Activated CD4-positive, alpha-beta T cell treated with anti-CD3 and anti-CD28 coated beads, Interleukin-2, amount 50 U/mL, for 16 hours (primary cell): ENCODE results near the gene UBASH3B.
A peak's percentile ranks its signal among the peaks of the same experiment; 100 is the strongest.
"Not testable (repeated sequence)": the region's sequence is repeated elsewhere in the genome, so short reads cannot be mapped to it uniquely, and the experiment has no call there.

ENCODE experiments used
- DNase-seq: peaks from one replicate; pipeline ENCODE4 v3.0.0-alpha.2; 2020

The UBASH3B gene

DNA sequence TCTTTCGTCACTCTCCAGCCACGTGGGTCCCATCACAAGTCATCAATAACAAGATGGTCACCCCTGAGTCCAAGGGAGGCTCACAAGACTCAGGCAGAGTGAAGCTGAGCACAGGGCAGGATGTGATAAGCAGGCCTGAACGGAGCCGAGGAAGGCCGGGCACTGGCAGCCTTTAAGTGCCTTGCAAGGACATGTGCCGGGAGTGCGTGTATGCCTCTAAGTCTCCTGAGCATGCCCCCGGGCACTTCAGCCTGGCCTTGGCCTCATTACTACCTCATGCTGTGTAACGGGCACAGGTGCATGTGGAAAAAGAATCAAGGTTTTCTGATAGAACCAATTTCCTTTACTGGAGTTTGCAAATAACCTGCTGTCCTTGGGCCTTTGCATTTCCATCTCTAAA lies 55.8 kb downstream of the UBASH3B start:
- no peak for DNase-seq

DNA sequence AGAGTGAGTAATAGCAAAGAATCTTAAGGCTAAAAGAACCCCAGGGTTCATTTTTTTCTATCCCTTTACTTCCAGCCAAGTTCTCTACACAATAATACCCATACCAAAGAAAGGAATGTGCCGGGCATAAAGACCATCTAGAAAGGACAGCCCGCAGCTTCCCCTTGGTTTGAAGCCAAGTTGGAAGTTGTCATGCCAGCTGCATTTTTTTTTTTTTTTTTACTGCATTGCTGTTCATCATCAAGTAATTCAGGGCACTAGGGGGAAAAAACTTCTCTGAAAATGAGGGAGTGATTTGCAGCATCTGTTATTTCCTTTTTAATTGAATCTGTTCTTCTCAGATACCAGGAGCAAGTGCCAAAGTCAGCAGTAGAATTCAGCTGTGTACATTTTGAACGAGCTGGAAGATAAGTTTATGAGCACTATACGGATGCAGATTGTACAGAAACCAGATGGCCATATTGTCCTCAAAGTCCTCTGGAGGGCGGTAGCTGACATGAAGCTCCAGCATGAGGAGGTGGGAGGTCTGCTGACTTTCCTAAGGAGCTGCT lies 56.4 kb downstream of the UBASH3B start:
- no peak for DNase-seq

DNA sequence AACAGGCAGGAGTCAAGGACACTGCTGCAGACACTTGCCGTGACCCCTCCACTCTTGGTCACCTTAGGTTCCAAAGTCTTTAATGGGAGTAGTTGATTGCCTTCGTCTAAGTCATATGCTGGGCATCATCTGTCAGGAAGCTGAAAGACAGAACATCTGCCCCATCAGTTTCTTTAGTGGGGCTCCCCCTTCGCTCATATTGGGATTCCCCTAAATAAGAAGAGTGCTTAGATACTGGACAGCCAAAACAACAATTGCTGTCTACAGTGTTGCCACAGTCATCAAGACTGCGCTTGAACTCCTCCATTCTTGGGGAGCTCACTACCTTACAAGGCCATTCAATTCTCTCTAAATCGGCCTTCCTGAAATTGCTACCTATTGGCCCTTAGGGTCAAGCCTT lies 58.5 kb downstream of the UBASH3B start:
- no peak for DNase-seq

DNA sequence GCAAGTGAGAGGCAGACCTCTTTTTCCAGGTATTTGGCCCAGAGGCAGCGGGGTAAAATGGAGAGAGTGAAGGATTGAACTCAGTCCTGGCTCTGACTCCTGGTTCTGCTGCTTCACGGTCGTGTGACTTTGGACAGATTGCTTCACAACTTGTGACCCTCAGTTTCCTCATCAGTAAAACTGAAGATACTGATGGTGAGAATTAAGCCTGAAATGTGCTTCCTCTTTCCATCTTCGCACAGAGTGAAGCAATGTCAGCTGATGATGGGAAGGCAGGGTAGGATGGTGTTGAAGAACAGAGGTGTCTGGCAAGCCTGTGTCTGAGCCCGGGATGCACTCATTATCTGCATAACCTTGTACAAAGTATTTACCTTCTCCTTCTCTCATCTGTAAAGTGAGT lies 59.0 kb downstream of the UBASH3B start:
- DNase-seq: no peak

DNA sequence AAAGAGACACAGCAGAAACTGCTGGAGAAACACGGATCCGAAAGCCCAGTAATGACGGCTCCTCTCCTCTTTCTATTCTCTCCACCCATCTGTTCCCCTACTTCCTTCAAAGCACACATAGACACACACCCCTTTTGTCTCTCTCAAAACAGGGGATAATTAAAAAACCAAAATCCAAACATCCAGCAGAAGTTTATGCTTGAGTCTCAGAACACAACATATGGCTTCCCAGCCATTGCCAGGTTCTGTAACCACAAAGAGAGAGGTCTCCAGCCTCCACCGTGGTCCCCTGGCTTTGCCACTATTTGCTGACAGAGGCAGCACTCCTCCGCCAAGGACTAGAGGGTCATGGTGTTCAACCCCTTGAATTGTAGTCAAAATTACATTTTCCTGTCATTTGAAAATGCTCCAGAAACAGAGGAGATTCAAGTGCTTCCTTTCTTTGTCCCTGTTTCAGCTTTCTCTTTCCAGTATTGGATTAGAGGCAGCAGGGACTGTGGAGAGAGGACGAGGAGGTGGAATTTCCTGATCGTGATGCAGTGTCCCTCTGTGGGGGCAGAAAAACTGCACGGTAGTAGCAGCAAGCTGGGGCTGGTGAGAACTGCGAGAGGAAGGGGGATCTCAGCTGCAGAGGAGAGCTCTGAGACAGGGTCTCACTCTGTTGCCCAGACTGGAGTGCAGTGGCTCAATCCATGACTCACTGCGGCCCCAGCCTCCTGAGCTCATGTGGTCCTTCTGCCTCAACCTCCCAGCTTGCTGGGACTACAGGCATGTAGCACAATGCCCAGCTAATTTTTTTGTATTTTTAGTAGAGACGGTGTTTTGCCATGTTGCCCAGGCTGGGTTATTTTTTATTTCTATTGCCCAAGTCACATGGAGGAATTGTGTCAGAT lies 60.3 kb downstream of the UBASH3B start:
- DNase-seq: no peak

DNA sequence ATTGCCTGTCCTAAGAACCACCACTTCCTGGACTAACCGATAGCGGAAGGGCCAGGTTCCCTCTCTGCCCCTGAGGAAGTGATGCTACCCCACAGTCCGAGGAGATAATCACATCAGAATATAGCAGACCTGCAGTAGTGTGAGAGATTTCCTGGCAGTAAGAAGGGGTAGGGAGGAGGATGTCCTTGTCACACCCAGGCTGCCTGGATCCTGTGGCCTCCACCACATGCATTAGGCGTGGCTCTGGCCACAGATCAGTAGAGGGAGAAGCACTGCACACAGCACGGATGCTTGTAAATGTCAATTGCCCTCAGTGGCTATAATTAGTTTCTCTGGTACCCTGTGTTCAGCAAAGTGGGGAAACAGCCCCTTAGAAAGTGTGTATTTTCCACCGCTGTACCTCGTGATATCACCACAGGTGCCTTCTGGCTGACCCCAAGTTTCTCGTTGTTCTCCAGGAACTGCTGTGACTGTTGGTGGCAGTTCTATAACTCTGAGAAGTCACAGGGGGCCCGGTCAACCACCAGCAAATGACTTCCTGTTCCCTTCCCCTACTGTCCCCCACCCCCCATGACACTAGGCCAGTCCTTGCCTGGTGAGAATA lies 61.8 kb downstream of the UBASH3B start:
- DNase-seq: no peak

DNA sequence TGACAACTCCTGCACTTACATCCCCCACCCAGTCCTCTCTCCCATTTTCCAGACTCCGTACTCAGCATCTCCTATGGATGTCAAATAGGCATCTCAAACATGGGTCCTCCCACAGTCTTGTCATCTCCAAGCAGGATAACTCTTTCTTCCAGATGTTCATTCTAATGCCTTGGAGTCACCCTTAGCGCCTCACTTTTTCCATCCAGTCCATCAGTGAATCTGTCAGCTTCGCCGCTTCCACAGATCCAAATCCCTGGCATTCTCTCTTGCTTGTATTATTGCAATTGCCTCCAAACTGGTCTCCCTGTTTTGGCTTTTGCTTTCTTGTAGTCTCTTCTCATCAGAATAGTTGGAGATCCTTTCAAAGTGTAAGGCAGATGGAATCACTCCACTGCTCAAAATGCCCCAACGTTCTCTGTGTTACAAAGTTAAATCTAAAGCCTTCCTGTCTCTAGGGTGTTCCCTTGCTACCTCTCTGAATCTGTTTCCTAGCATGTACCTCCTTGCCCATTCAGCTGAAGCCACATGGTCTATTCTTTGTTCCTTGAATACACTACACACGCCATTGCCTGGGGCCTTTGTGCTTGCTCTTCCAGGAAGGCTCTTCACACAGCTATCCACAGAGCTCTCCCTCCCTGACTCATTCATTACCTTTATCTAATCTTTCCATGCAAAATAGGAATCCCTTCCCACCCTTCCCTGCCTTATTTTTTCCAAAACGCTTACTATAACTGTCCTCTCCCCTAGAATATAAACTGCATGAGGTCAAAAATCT lies 64.8 kb downstream of the UBASH3B start:
- DNase-seq: no peak

DNA sequence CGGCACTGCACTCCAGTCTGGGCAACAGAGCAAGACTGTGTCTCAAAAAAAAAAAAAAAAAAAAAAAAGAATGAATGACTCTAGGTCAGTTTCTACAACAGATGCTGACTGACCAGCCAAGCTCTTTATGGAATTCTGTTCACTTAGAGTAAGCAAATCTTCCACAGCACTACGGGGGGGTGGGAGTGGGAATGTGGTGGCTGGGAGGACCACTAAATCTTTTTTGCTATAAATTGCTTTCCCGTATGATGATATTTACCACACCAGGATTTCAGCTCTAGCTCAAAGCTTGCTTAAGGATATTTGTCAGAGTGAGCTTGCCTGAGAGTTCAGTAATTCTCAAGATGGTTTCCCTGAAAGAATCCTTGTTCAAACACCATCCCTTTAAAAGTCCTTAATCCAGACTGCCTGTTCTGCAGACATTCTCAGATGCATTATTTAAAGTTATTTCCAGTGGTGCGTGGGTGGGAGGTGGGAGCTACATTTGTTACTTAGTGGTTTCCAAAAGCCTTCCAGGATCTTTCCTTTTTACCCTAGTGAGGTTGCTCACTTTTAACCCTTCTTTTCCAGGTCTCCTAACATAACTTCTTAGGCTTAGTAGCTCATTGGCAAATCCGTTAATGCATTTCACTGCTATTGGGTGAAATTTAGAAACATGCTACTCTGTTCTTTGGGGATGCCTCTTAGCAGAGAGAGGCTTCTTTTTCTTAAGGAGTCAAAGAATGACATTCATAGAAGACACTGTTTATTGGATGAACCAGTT lies 65.9 kb downstream of the UBASH3B start:
- no peak for DNase-seq

DNA sequence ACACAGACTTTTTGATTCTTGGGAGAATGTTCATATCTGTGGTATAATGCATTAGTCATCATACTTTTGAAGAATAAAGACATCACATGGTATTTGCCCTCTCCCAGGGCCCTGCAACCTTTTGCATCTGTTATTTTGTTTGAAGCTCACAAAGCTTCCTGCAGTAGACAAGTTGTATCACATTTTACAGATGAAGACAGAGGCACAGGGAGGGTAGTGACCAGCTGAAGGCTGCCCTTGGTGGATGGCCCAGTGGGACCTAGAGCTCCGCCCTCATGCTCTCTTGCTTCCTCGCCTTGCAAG lies 66.4 kb downstream of the UBASH3B start:
- DNase-seq: no peak

DNA sequence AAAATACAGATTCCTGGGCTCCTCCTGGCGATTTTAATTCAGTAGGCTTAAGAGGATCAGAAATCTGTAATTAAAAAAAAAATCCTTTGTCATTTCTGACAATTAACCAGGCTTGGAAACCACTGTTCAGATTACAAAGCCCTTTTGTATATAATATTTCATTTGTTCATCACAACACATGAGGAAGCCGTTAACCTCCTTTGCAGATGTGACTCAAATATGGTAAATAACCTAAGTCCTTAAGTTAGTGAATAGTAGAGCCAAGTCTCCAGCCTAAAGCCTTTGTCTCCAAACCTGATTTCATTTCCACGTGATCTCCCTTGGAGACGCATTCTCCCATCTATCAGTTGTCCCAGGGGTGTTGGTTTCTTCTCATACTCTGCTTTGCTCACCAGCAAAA lies 67.6 kb downstream of the UBASH3B start:
- DNase-seq: no peak

DNA sequence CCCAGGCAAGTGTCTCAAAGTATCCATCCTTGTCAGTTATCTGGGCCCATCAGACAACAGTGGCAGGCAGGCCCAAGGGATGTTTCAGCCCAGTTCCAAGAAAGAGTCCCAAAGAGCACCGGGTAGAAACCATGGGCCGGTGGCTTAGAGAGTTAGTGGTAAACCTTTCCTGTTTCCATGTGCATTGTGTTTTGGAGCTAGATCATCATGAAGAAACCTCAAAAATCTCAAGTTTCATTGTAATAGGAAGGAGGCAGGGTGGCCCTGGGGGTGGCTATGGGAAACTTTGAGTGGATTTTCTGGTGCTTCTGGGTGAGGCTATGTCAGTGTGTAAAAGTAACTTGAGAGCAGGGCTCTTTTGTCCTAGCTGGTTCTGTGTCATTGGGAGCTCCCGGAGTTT lies 68.1 kb downstream of the UBASH3B start:
- DNase-seq: peak; percentile 41

DNA sequence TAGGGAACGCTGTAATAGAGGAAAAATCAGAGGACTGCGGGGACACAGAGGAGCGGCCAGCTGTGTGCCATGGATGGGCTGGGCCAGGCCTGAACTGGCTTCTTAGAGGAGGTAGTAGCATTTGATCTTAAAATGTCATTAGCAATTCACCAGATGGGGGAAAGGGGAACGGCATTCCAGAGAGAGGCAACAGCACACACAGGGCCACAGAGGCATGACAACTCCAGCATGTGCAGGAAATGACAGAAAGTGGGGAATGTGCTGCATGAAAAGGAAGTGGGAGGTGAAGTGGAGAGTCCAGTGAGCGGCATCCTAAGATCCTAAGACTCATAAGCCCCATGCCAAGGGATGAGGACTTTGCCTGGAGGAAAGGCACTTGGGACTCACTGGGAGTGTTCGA lies 69.0 kb downstream of the UBASH3B start:
- no peak for DNase-seq

DNA sequence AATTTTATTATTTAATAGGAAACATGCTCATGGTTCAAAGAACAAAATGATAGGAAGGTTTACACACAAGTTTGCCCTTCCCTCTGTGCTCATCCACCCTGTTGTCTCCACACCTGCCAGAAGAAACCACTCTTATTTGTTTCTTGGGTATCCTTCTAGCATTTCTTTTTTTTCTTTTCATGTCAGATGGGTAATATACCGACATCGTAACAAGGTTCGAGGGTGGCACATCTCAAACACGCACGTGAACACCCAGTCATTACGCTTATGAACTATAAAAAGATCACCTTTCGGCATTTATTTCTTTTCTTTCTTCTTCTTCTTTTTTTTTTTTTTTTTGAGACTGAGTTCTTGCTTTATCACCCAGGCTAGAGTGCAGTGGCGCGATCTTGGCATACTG lies 70.5 kb downstream of the UBASH3B start:
- DNase-seq: no peak

DNA sequence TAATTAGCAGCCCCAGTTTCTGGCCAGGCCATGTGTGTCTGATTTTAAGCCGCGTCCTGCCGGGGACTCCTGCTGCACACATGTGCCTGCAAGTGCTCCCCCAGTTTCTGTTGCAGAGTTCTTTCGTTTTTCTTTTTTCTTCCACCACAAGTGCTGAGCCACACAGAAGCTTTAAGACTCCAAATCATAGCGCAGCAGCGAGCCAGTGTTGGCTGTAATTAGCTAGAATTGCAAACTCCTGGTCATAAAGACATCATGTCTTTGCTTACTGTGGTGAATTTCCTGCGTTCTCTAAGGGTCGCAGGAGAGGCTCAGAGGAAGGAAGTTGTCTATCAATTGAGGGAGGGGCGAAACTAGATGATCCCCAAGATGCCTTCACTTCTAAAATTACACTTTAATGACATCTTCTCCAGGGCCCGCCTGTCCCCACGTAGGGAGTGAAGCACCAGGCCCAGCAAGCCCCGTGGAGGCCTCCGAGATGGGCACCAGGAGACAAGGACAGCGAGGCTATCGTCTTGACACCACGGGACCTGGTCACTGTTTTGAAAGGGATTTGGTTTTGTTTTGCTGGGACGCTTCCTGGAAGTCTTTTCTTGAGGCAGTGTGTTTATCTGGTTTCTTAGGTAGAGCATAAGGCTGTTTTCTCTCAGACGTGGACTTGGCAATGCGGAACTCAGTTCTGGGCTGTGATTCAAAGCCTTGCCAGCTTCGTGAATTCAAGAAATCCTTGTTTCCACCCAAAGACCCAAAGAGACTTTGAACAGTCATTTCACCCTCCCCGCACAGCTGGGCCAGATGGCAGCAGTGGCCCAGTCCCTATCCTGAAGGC lies 71.8 kb downstream of the UBASH3B start:
- peak; percentile 59 for DNase-seq

DNA sequence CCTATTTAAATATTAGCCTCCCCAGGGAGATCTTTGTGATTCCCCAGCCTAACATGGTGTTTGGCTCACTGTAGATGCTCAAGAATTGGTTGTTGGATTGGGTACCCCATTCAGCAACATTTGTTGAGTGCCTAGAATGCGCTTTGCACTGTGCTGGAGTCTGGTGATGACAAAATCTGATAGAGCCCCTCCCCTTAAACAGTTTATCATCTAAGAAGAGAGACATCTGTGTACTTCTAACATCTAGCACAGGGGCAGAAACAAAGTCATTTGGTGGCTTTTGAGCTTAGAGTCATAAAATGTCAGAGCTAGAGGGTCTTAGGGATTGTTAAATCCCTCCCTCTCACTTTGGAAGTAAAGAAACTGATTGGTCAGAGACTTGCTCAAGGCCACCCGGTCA lies 73.0 kb downstream of the UBASH3B start:
- no peak for DNase-seq

DNA sequence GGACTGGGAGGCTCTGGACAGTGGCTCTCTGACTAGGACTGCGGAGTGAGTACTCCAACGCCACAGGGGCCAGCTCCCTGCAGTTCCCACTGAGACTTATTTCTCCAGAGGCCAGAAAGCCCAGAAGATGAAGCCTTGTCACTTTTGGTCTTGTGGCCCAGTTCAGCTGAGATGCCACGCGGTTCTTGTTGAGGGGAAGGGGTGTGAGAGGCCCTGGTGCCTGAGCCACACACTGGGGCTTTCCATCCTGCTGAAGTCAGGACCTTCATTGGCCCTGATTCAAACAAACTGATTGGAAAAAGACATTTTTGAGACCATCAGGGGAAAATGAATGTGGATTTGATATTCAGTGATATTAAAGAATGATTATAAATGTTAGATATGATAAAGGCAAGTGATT lies 73.6 kb downstream of the UBASH3B start:
- no peak for DNase-seq

DNA sequence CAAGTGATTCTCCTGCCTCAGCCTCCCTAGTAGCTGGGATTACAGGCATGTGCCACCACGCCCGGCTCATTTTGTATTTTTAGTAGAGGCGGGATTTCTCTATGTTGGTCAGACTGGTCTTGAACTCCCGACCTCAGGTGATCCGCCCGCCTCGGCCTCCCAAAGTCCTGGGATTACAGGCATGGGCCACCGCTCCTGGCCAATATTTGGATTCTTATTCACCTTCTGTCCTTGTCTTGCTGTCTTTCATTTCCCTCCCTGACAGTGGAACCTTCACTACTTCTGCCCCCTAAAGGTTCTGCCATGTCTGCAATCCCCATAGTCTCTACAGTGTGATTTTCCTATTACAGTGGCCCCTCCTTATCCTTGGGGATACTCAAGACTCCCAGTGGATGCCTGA lies 75.2 kb downstream of the UBASH3B start:
- DNase-seq: not testable (repeated sequence)

DNA sequence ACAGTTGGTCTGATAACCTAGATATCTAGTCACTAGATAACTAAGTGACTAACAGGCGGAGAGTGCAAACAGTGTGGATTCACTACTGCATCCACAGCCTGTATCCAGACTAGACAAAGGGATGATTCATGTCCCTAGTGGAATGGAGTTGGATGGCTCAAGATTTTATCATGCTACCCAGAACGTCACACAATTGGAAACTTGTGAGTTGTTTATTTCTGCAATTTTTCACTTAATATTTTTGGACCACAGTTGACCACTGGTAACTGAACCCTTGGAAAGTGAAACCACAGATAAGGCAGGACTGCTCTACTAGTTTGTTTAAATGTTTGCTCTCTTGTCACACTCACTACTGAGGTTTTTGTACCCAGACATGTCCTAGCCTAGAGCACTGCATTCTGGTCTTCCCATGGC lies 76.0 kb downstream of the UBASH3B start:
- DNase-seq: no peak

DNA sequence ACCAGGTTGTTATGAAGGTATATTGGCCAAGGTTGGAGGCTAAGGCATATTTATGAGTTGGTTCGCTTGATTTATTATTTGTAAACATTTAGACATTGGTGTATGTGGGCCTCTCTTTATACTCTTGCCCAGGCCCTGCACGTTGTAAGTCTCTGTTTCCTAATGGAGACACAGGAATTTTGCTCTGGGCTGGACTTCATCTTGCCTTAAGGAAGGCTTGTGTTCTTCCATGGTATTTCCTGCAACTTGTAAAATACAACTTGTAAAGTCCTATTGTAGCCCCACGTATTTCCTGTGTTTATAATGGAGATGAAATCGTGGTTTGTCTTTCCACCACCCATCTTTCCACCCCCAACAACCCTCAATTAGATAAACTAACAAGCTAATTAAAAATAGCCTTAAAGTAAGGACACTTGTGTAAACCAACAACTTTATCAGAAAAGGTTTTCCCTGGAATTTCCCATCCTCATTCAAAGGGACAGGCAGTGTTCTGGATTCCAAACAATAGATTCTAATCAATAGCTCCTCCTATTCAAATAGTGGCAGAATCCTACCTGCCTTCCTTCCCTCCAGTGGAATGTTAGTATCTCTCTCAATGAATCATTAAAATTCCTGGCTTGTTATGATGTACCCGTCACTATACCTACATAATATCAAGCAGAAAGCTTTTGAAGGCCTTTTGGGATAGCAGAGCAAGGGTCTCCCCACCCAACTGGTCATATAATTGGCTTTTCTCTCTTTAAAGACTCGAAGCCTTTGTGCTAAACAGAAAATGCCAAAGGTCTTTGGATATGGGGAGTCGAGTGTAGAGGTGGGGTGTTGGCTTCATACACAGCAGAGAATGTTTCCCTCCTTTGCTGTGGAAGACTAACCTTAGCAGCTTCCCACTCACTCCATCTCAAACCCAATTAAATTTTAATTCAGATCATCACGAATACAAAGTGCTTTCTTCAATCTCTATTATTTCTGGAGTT lies 77.1 kb downstream of the UBASH3B start:
- DNase-seq: no peak

DNA sequence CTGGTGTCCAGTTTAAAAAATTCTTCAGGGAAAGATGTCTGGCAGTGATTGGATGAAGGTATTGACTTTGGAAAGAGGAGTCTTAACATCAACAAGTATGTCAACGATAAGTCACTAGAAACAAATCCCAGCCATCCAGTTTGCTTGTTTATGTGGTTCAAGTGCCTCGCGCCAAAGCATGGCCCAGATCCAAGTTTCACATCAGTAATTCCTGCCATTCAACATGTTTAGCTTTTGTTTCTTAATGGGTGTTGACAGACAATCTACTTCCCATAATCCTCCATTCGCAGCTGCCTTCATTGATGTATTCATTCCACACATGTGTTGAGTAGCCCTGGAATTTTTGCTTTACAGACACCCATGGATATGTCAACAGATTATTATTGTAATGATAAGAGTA lies 77.8 kb downstream of the UBASH3B start:
- DNase-seq: no peak
